Measurements from ENCODE around the gene LRRC71. TPM values are rescaled to one million over a fixed set of nuclear protein-coding genes. Genes with fewer than 3 reads are reported as not detected.

The LRRC71 gene
- total and polyA plus RNA-seq, 2 of the 8 experiments (the other 6 are each of a cell fraction or from before 2014, with no cell fraction given) = 0.05 TPM; not detected in 1

GRCh38 chr1:156875341-156875615 lies 45.2 kb upstream of the LRRC71 start:
- no peak overlapping the region for H3K27ac ChIP-seq (ENCODE audit: low read depth, low read length)
- TF ChIP-seq KDM4A (IDR thresholded peaks at IDR 0.05; ENCODE audit: low read depth, low read length, severe bottlenecking) = no peak
- no peak for TF ChIP-seq EGR1 (IDR thresholded peaks at IDR 0.05; ENCODE audit: borderline replicate concordance, low read depth, low read length)
- no peak for TF ChIP-seq CHD2 (IDR thresholded peaks at IDR 0.05; ENCODE audit: low read length)
- no peak for TF ChIP-seq GABPA (IDR thresholded peaks at IDR 0.05; ENCODE audit: borderline replicate concordance, insufficient read depth, low read length)
- TF ChIP-seq CTBP2 (IDR thresholded peaks at IDR 0.05; ENCODE audit: borderline replicate concordance, insufficient read depth, insufficient read length, low read length) = no peak
- no peak overlapping the region for H3K23ac ChIP-seq (ENCODE audit: insufficient read length)
- no peak overlapping the region for H3K4me2 ChIP-seq (ENCODE audit: insufficient read depth in 1 of 2, low read depth in 2 of 2, low read length in 2 of 2)
- H2BK12ac ChIP-seq (ENCODE audit: low read depth, low read length) = no peak overlapping the region
- no peak overlapping the region for H2BK15ac ChIP-seq (ENCODE audit: low read length)
- peaks cover 0 to 2% (median 1%) of the 10 kb centered on the region in 4 experiments; a peak in 4 of 7 replicates for H3K4me1 ChIP-seq (replicated peaks in 1 of 4; ENCODE audit: control insufficient read depth in 3 of 4, insufficient read depth in 4 of 4, low read length in 3 of 4)
- no peaks in the 10 kb centered on the region for H3K79me2 ChIP-seq (ENCODE audit: control insufficient read depth in 1 of 2, insufficient read depth in 2 of 2, low read length in 2 of 2)
- H2BK120ac ChIP-seq (replicated peaks; ENCODE audit: low read depth, low read length) = no peak overlapping the region
- H3K4ac ChIP-seq (replicated peaks; ENCODE audit: insufficient read length, low read depth, low read length) = no peak overlapping the region
- no peak overlapping the region for H4K91ac ChIP-seq (replicated peaks; ENCODE audit: insufficient read length, low read length)
- 0 out of 2 replicates have a peak overlapping the region, but pooled peaks have one; percentile 5 for H4K8ac ChIP-seq (ENCODE audit: extremely low read depth, insufficient read depth, low read length)
- no peak for DNase-seq (ENCODE audit: low read depth in 1 of 2, low spot score in 2 of 2)
- H2AFZ ChIP-seq (ENCODE audit: low read length) = no peak overlapping the region
- H3K18ac ChIP-seq (ENCODE audit: extremely low read depth, low read length) = no peak overlapping the region
- WGBS, 2 experiments (ENCODE audit: extremely low coverage in 1 of 2, insufficient coverage in 1 of 2, insufficient read length in 1 of 2, insufficient replicate concordance in 2 of 2, low coverage in 1 of 2, low lambda C conversion rate in 2 of 2, missing lambda C conversion rate in 1 of 2) = 89% methylated on average over 3 of the region's 5 CpGs; no CpG with 5 or more reads in 1 of the 2 experiments
- CTCF ChIA-PET (ENCODE audit: partially characterized antibody) = interaction anchor here (0.7 to 31.4 kb wide), 11 partner anchors 14 to 185 kb away, joined by 3 to 719 read pairs (median 11); partner anchors contain the start of genes INSRR, NTRK1 and PEAR1
- H2AK5ac ChIP-seq (ENCODE audit: low read depth, low read length) = no peak overlapping the region
- no peak overlapping the region for H4K5ac ChIP-seq (ENCODE audit: insufficient read length, low read depth, low read length)
- no peaks in the 10 kb centered on the region for H3K79me1 ChIP-seq (ENCODE audit: low read depth, low read length)
- no peak overlapping the region for H3K4me3 ChIP-seq (ENCODE audit: extremely low read depth in 1 of 4, insufficient read depth in 2 of 4, low read depth in 3 of 4, low read length in 4 of 4)
- FAIRE-seq = no peak
- peaks cover 0 to 3% of the 10 kb centered on the region in 2 experiments for H4K20me1 ChIP-seq (replicated peaks in 1 of 2; ENCODE audit: control insufficient read depth in 1 of 2, insufficient read depth in 2 of 2, low read length in 2 of 2)
- 0 out of 2 replicates have a peak overlapping the region, but pooled peaks have one; percentile 48 for H2BK20ac ChIP-seq (ENCODE audit: low read length)
- no peak overlapping the region for H2BK5ac ChIP-seq (ENCODE audit: low read depth, low read length)
- no peak overlapping the region for H3K14ac ChIP-seq (ENCODE audit: insufficient read length)
- no peaks in the 10 kb centered on the region; the same call in 1 of the 2 replicates for H3K23me2 ChIP-seq (ENCODE audit: low read depth, low read length)
- no peak overlapping the region for H3K56ac ChIP-seq (replicated peaks; ENCODE audit: insufficient read length, low read depth, low read length)
- POLR2A ChIA-PET (ENCODE audit: partially characterized antibody) = interaction anchor here (1.2 to 2.1 kb wide), 3 partner anchors 12 to 109 kb away, joined by 4 to 7 read pairs (median 5); partner anchors contain the start of genes NTRK1 and PRCC
- peaks cover 0 to 41% (median 17%) of the 10 kb centered on the region in 4 experiments; a peak in 6 of 7 replicates for H3K27me3 ChIP-seq (replicated peaks in 1 of 4; ENCODE audit: control insufficient read depth in 3 of 4, extremely low read depth in 1 of 4, insufficient read depth in 3 of 4, low read length in 3 of 4)
- H3K9ac ChIP-seq (replicated peaks in 1 of 4; ENCODE audit: extremely low read depth in 1 of 4, low read depth in 3 of 4, low read length in 3 of 4) = no peak overlapping the region
- H3K36me3 ChIP-seq (ENCODE audit: control insufficient read depth in 2 of 4, insufficient read depth in 4 of 4, low read length in 3 of 4) = no peaks in the 10 kb centered on the region
- H3K9me3 ChIP-seq (ENCODE audit: insufficient read depth in 2 of 2, low read depth in 1 of 2, low read length in 1 of 2) = no peaks in the 10 kb centered on the region
